H9 (cell line): ENCODE measurements around the gene AKAP7. TPM values are rescaled to one million over a fixed set of nuclear protein-coding genes. Genes with fewer than 3 reads are reported as not detected.

Experiments used
- DNase-seq: peaks from one replicate; pipeline ENCODE4 v3.0.0-alpha.2; 2017
- H2AFZ ChIP-seq: one replicate; pipeline ENCODE4 v1.6.1; 2013; ENCODE audit warnings: mild to moderate bottlenecking, low read length, control low read depth, moderate library complexity
- H2AK5ac ChIP-seq: 2 replicates; pipeline ENCODE4 v1.6.1; 2013; ENCODE audit warnings: low read length, control low read depth, mixed read lengths; ENCODE audit not compliant: insufficient read length
- H2BK120ac ChIP-seq: one replicate; pipeline ENCODE4 v1.6.1; 2013; ENCODE audit warnings: low read depth, mild to moderate bottlenecking, low read length, control low read depth, inconsistent platforms; ENCODE audit not compliant: poor library complexity, severe bottlenecking
- H2BK12ac ChIP-seq: 2 replicates; pipeline ENCODE4 v1.6.1; 2013; ENCODE audit warnings: low read length, control low read depth, mixed read lengths, low read depth; ENCODE audit not compliant: insufficient read length
- H2BK15ac ChIP-seq: 2 replicates; pipeline ENCODE4 v1.6.1; 2013; ENCODE audit warnings: low read depth, low read length, control low read depth
- H2BK20ac ChIP-seq: one replicate; pipeline ENCODE4 v1.6.1; 2013; ENCODE audit warnings: low read depth, mild to moderate bottlenecking, low read length, control low read depth, inconsistent platforms; ENCODE audit not compliant: poor library complexity, severe bottlenecking
- H2BK5ac ChIP-seq: 2 replicates; pipeline ENCODE4 v1.6.1; 2013; ENCODE audit warnings: low read length, control low read depth, mixed read lengths; ENCODE audit not compliant: insufficient read length
- H3K14ac ChIP-seq: 2 replicates; pipeline ENCODE4 v1.6.1; 2013; ENCODE audit warnings: low read length, control low read depth; ENCODE audit not compliant: insufficient read depth
- H3K18ac ChIP-seq: 2 replicates; pipeline ENCODE4 v1.6.1; 2013; ENCODE audit warnings: low read depth, mild to moderate bottlenecking, mixed read lengths, low read length, control low read depth; ENCODE audit not compliant: insufficient read length
- H3K23ac ChIP-seq: 2 replicates; pipeline ENCODE4 v1.6.1; 2013; ENCODE audit warnings: low read length, control low read depth, mixed read lengths, low read depth; ENCODE audit not compliant: insufficient read length
- H3K23me2 ChIP-seq: 2 replicates; pipeline ENCODE4 v1.6.1; 2013; ENCODE audit warnings: low read depth, mild to moderate bottlenecking, mixed read lengths, low read length, control low read depth; ENCODE audit not compliant: insufficient read length, poor library complexity, severe bottlenecking
- H3K27ac ChIP-seq: 2 replicates; pipeline ENCODE4 v1.5.1; 2013; ENCODE audit warnings: low read length, control low read depth, mixed read lengths, low read depth; ENCODE audit not compliant: insufficient read length
- H3K27me3 ChIP-seq: 2 replicates; pipeline ENCODE4 v1.6.1; 2013; ENCODE audit warnings: low read length, control low read depth, inconsistent platforms; ENCODE audit not compliant: insufficient read depth
- H3K4ac ChIP-seq: 2 replicates; pipeline ENCODE4 v1.6.1; 2013; ENCODE audit warnings: low read depth, mild to moderate bottlenecking, control low read depth, inconsistent platforms, low read length, moderate library complexity
- H3K4me1 ChIP-seq: 2 replicates; pipeline ENCODE4 v1.6.1; 2013; ENCODE audit warnings: low read length, control low read depth, inconsistent platforms; ENCODE audit not compliant: insufficient read depth
- H3K4me2 ChIP-seq: 2 replicates; pipeline ENCODE4 v1.6.1; 2013; ENCODE audit warnings: low read length, control low read depth, mixed read lengths; ENCODE audit not compliant: insufficient read length, insufficient read depth
- H3K56ac ChIP-seq: 2 replicates; pipeline ENCODE4 v1.6.1; 2013; ENCODE audit warnings: low read depth, mild to moderate bottlenecking, mixed read lengths, low read length, control low read depth; ENCODE audit not compliant: insufficient read length
- H3K79me1 ChIP-seq: 2 replicates; pipeline ENCODE4 v1.6.1; 2013; ENCODE audit warnings: low read depth, mild to moderate bottlenecking, moderate library complexity, low read length, control low read depth, inconsistent platforms; ENCODE audit not compliant: insufficient read depth, poor library complexity, severe bottlenecking
- H3K79me2 ChIP-seq: 2 replicates; pipeline ENCODE4 v1.6.1; 2013; ENCODE audit warnings: low read length, control low read depth, inconsistent platforms; ENCODE audit not compliant: insufficient read depth
- H3K9ac ChIP-seq: 2 replicates; pipeline ENCODE4 v1.6.1; 2013; ENCODE audit warnings: low read length, control low read depth, mixed read lengths; ENCODE audit not compliant: insufficient read length; ENCODE audit errors: extremely low read depth
- H3K9me3 ChIP-seq: one replicate; pipeline ENCODE4 v1.6.1; 2013; ENCODE audit warnings: low read depth, low read length, inconsistent platforms; ENCODE audit not compliant: control insufficient read depth
- H3T11ph ChIP-seq: one replicate; pipeline ENCODE4 v1.6.1; 2013; ENCODE audit warnings: mild to moderate bottlenecking, low read length, control low read depth, inconsistent platforms
- H4K20me1 ChIP-seq: one replicate; pipeline ENCODE4 v1.6.1; 2013; ENCODE audit not compliant: control insufficient read depth, insufficient read length, insufficient read depth
- H4K5ac ChIP-seq: 2 replicates; pipeline ENCODE4 v1.6.1; 2013; ENCODE audit warnings: low read depth, mild to moderate bottlenecking, mixed read lengths, low read length, control low read depth; ENCODE audit not compliant: insufficient read length
- H4K8ac ChIP-seq: replicated peaks from 2 replicates; pipeline ENCODE4 v1.6.1; 2013; ENCODE audit warnings: low read length, control low read depth, mixed read lengths, low read depth; ENCODE audit not compliant: insufficient read length
- H4K91ac ChIP-seq: 2 replicates; pipeline ENCODE4 v1.6.1; 2013; ENCODE audit warnings: low read depth, mild to moderate bottlenecking, moderate library complexity, mixed read lengths, low read length, control low read depth; ENCODE audit not compliant: insufficient read length
- H3K27ac Mint-ChIP-seq, 3 experiments: 2 replicates in 2 of 3; 3 replicates in 1 of 3; pipeline ENCODE4 v1.8.0; 2020 to 2021; ENCODE audit warnings: mixed read lengths in 3 of 3, mild to moderate bottlenecking in 1 of 3, moderate library complexity in 1 of 3
- H3K27me3 Mint-ChIP-seq: 2 replicates; pipeline ENCODE4 v1.8.0; 2021; ENCODE audit warnings: low read depth, mild to moderate bottlenecking, moderate library complexity, mixed read lengths
- H3K36me3 Mint-ChIP-seq, 3 experiments: 2 replicates in 2 of 3; 3 replicates in 1 of 3; pipeline ENCODE4 v1.8.0; 2020 to 2021; ENCODE audit warnings: low read depth in 3 of 3, mixed read lengths in 3 of 3; ENCODE audit not compliant: insufficient read depth in 1 of 3
- H3K4me1 Mint-ChIP-seq, 2 experiments: 2 replicates each; pipeline ENCODE4 v1.8.0; 2020; ENCODE audit warnings: mixed read lengths in 2 of 2
- H3K4me3 Mint-ChIP-seq, 2 experiments: 2 replicates in 1 of 2; 3 replicates in 1 of 2; pipeline ENCODE4 v1.8.0; 2020 to 2021; ENCODE audit warnings: mild to moderate bottlenecking in 2 of 2, mixed read lengths in 2 of 2, moderate library complexity in 1 of 2
- H3K9me3 Mint-ChIP-seq, 2 experiments: 2 replicates in 1 of 2; 3 replicates in 1 of 2; pipeline ENCODE4 v1.8.0; 2020; ENCODE audit warnings: mild to moderate bottlenecking in 2 of 2, mixed read lengths in 2 of 2, moderate library complexity in 1 of 2
- CTCF ChIP-seq: fragments of 200-600 bp; sonication (generic); conservative IDR thresholded peaks from 3 replicates; pipeline ENCODE4 v1.8.0; 2021; ENCODE audit warnings: antibody characterized with exemption, mild to moderate bottlenecking
- WGBS: extraction: QIAGEN DNeasy Blood & Tissue Kit; methylation state at CpG from one replicate; pipeline ENCODE4 v1.1.7; 2013; ENCODE audit warnings: missing lambda C conversion rate, low lambda C conversion rate, mixed read lengths; ENCODE audit not compliant: insufficient read length; ENCODE audit errors: extremely low coverage; 5-methylcytosine and 5-hydroxymethylcytosine counted together
- total RNA-seq: library from RNA; stranded (reverse); gene quantifications from 2 replicates; pipeline ENCODE4 v1.2.1, GENCODE V29; 2021

The AKAP7 gene
- total RNA-seq, 1 experiment from 2014 or later, result 9.8 TPM

GRCh38 chr6:131208787-131209186 is 73.5 kb downstream of the AKAP7 start:
- H3K4me2 ChIP-seq, result no peak overlapping the region

More at GRCh38 chr6:131208787-131209186, 73.5 kb downstream of the AKAP7 start:
- Mint-ChIP-seq H3K4me3 (no peak overlapping the region), H3K36me3 (peaks cover 5 to 7% (median 6%) of the 10 kb centered on the region in 3 experiments; a peak in 5 of 7 replicates), H3K9me3 (no peaks in the 10 kb centered on the region; a peak in 1 of 5 replicates), H3K4me1 (peaks cover 24 to 33% of the 10 kb centered on the region in 2 experiments), H3K27me3 (no peaks in the 10 kb centered on the region), H3K27ac (peak overlapping the region in 2 of 3 experiments; percentile 22 to 54; a peak in 1 of 7 replicates)
- H3K27ac ChIP-seq, result no peak overlapping the region
- no peak overlapping the region for H3K4ac ChIP-seq
- H3K14ac ChIP-seq, result no peak overlapping the region
- H3K18ac ChIP-seq, result no peak overlapping the region
- no peak overlapping the region for H2BK20ac ChIP-seq
- no peak for DNase-seq
- no peak overlapping the region for H3K23ac ChIP-seq
- H2BK15ac ChIP-seq, result no peak overlapping the region
- H3K9ac ChIP-seq, result no peak overlapping the region
- no peaks in the 10 kb centered on the region for H4K20me1 ChIP-seq
- H2BK5ac ChIP-seq, result no peak overlapping the region
- H2AK5ac ChIP-seq, result no peak overlapping the region
- H4K5ac ChIP-seq, result no peak overlapping the region
- no peak overlapping the region for H2BK12ac ChIP-seq
- H4K91ac ChIP-seq, result no peak overlapping the region
- H3K23me2 ChIP-seq, result no peaks in the 10 kb centered on the region
- no peaks in the 10 kb centered on the region for H3K79me2 ChIP-seq
- H3T11ph ChIP-seq, result no peak overlapping the region
- no peaks in the 10 kb centered on the region for H3K9me3 ChIP-seq
- H3K27me3 ChIP-seq, result no peaks in the 10 kb centered on the region
- H2BK120ac ChIP-seq, result no peak overlapping the region
- TF ChIP-seq CTCF, result no peak
- no peak overlapping the region for H2AFZ ChIP-seq
- peaks cover 2% of the 10 kb centered on the region; the same call in 1 of the 2 replicates for H3K4me1 ChIP-seq
- H4K8ac ChIP-seq, result no peak overlapping the region
- no CpG with 5 or more reads among the region's 1 CpG for WGBS
- H3K56ac ChIP-seq, result no peak overlapping the region
- no peaks in the 10 kb centered on the region for H3K79me1 ChIP-seq
